HepG2 (cell line): ENCODE results near the gene PHF10. TPM values are rescaled to one million over a fixed set of nuclear protein-coding genes. Genes with fewer than 3 reads are reported as not detected.
A peak's percentile ranks its signal among the peaks of the same experiment; 100 is the strongest.

Source experiments
- CTCF ChIP-seq: sonication (generic); formaldehyde crosslinking; IDR thresholded peaks from 2 replicates; pipeline ENCODE4 v1.5.0; 2020; ENCODE audit warnings: mild to moderate bottlenecking, missing genetic modification reagents, moderate library complexity
- EED ChIP-seq: sonication (generic); formaldehyde crosslinking; IDR thresholded peaks from 2 replicates; pipeline ENCODE4 v1.5.0; 2020; ENCODE audit warnings: mild to moderate bottlenecking, missing genetic modification reagents
- FLYWCH1 ChIP-seq: sonication (generic); formaldehyde crosslinking; IDR thresholded peaks from 2 replicates; pipeline ENCODE4 v1.8.1; 2023; ENCODE audit warnings: mild to moderate bottlenecking, missing genetic modification reagents
- FOXP4 ChIP-seq: sonication (generic); formaldehyde crosslinking; IDR thresholded peaks from 2 replicates; pipeline ENCODE4 v1.4.0; 2020; ENCODE audit warnings: missing genetic modification reagents
- GATAD2A ChIP-seq: IDR thresholded peaks from 2 replicates; pipeline ENCODE4 v1.6.1; 2016
- HMG20A ChIP-seq: IDR thresholded peaks from 2 replicates; pipeline ENCODE4 v1.6.1; 2016; ENCODE audit warnings: borderline replicate concordance
- IKZF5 ChIP-seq: IDR thresholded peaks from 2 replicates; pipeline ENCODE4 v1.6.1; 2018; ENCODE audit warnings: missing genetic modification reagents, mild to moderate bottlenecking, missing compliant biosample characterization
- MATR3 ChIP-seq: sonication (generic); formaldehyde crosslinking; IDR thresholded peaks from 2 replicates; pipeline ENCODE4 v1.4.0; 2020; ENCODE audit warnings: missing genetic modification reagents
- NONO ChIP-seq, 2 experiments: fragments of 450-650 bp in 1 of 2; sonication (generic) in 1 of 2; formaldehyde crosslinking in 1 of 2; IDR thresholded peaks in 1 of 2; conservative IDR thresholded peaks in 1 of 2; 2 replicates each; pipeline versions ENCODE4 v1.6.1 to v1.8.0; 2017 to 2022; ENCODE audit warnings: mild to moderate bottlenecking in 1 of 2, missing genetic modification reagents in 1 of 2, moderate library complexity in 1 of 2
- NR2C2 ChIP-seq: sonication (generic); formaldehyde crosslinking; IDR thresholded peaks from 2 replicates; pipeline ENCODE4 v1.4.0; 2020; ENCODE audit warnings: missing genetic modification reagents, mild to moderate bottlenecking, moderate library complexity, borderline replicate concordance
- ZBTB3 ChIP-seq: sonication (generic); formaldehyde crosslinking; IDR thresholded peaks from 2 replicates; pipeline ENCODE4 v1.4.0; 2020; ENCODE audit warnings: low read depth, mild to moderate bottlenecking, moderate library complexity, missing genetic modification reagents, borderline replicate concordance
- ZNF232 ChIP-seq: sonication (generic); formaldehyde crosslinking; IDR thresholded peaks from 2 replicates; pipeline ENCODE4 v1.4.0; 2020; ENCODE audit warnings: missing genetic modification reagents, borderline replicate concordance
- ZNF644 ChIP-seq: IDR thresholded peaks from 2 replicates; pipeline ENCODE4 v1.6.1; 2016; ENCODE audit warnings: low read depth
- ZNF687 ChIP-seq: sonication (generic); formaldehyde crosslinking; IDR thresholded peaks from 2 replicates; pipeline ENCODE4 v1.5.1; 2020; ENCODE audit warnings: mild to moderate bottlenecking, missing genetic modification reagents, moderate library complexity
- polyA plus RNA-seq, 8 experiments: library from polyadenylated mRNA; depleted of rRNA in 3 of 8; stranded (reverse) in 7 of 8; unstranded in 1 of 8; fragments of >200 nt; fragmentation: Illumina TruSeq in 4 of 8; extraction: Trizol in 4 of 8; gene quantifications; 2 replicates each; pipeline versions ENCODE4 v1.2.1 to v1.2.3, GENCODE V29; 2011 to 2016; ENCODE audit warnings: low read depth in 4 of 8, missing spikeins in 1 of 8, mixed read lengths in 1 of 8; ENCODE audit not compliant: insufficient read depth in 1 of 8
- total RNA-seq, 5 experiments: library from RNA; depleted of rRNA; stranded (reverse); fragments of >200 nt; fragmentation: Illumina TruSeq; extraction: Trizol; gene quantifications; 2 replicates each; pipeline ENCODE4 v1.2.3, GENCODE V29; 2016; ENCODE audit warnings: low read depth in 1 of 5
- TF ChIP-seq, protein P1 (sequence below): sonication (generic); formaldehyde crosslinking; IDR thresholded peaks from 2 replicates; pipeline ENCODE4 v1.5.1; 2020; ENCODE audit warnings: mild to moderate bottlenecking, moderate library complexity, missing genetic modification reagents
- TF ChIP-seq, protein P2 (sequence below): IDR thresholded peaks from 2 replicates; pipeline ENCODE4 v1.6.1; 2012; ENCODE audit warnings: low read depth, low read length, improper control_type of control experiment

PHF10 gene
- total and polyA plus RNA-seq, 2 of the 13 experiments (the other 11 are each of a cell fraction or from before 2014, with no cell fraction given), result 42.1 to 84.1 TPM

DNA sequence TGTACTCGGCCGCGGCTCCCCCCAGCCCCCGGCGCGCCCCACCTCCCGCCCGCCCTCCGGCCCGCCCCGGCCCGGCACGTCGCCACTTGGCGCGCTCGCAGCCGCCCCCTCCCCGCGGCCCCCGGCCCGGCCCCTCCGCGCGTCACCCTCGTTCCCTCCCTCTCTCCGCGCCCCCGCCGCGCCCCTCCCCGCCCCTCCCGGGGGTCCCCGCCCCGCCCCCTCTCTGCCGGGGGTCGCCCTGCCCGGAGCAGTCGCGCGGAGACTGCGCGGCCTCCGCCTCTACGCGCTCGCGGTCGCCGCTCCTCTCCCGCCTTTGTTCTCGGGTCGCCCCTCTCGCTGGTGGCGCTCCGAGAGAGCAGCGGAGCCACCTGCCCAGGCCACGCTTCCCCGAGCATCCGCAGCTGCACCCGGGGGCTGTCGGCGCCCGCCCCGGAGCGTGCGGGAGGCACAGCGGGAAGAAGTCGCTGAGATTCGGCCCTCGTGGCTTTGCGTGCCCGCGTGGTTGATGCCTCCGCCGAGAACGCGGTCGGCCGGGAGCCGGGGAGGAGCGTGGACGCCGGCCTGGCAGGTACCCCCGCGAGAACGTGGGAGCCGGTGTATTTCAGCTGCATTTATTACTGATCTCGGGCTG is at the start of gene PHF10 (continued):
- no peak for TF ChIP-seq FOXP4 (CRISPR knock-in tag)
- TF ChIP-seq ZNF644 (CRISPR knock-in tag), result no peak
- peak; percentile 95 for TF ChIP-seq ZNF687 (CRISPR knock-in tag)
- no peak; the same call in 1 of the 2 replicates for TF ChIP-seq IKZF5 (CRISPR knock-in tag)
- TF ChIP-seq MATR3 (CRISPR knock-in tag), result no peak
- TF ChIP-seq HMG20A, result no peak
- TF ChIP-seq ZBTB3 (CRISPR knock-in tag), result no peak
- TF ChIP-seq NR2C2 (CRISPR knock-in tag), result no peak; the same call in 1 of the 2 replicates
- peak; percentile 27; the same call in 1 of the 2 replicates for TF ChIP-seq CTCF (CRISPR knock-in tag)
- TF ChIP-seq GATAD2A (CRISPR knock-in tag), result no peak
- TF ChIP-seq, protein P1, sequence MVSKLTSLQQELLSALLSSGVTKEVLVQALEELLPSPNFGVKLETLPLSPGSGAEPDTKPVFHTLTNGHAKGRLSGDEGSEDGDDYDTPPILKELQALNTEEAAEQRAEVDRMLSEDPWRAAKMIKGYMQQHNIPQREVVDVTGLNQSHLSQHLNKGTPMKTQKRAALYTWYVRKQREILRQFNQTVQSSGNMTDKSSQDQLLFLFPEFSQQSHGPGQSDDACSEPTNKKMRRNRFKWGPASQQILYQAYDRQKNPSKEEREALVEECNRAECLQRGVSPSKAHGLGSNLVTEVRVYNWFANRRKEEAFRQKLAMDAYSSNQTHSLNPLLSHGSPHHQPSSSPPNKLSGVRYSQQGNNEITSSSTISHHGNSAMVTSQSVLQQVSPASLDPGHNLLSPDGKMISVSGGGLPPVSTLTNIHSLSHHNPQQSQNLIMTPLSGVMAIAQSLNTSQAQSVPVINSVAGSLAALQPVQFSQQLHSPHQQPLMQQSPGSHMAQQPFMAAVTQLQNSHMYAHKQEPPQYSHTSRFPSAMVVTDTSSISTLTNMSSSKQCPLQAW (CRISPR knock-in tag), result peak; percentile 82
- no peak for TF ChIP-seq NONO (IDR thresholded peaks at IDR 0.05)
- TF ChIP-seq NONO (CRISPR knock-in tag; conservative IDR thresholded peaks at IDR 0.05), result peak; percentile 89
- TF ChIP-seq ZNF232 (CRISPR knock-in tag), result peak; percentile 18; the same call in 1 of the 2 replicates
- peak; percentile 77; the same call in 1 of the 2 replicates for TF ChIP-seq EED
- TF ChIP-seq FLYWCH1 (CRISPR knock-in tag), result no peak
- TF ChIP-seq, protein P2, sequence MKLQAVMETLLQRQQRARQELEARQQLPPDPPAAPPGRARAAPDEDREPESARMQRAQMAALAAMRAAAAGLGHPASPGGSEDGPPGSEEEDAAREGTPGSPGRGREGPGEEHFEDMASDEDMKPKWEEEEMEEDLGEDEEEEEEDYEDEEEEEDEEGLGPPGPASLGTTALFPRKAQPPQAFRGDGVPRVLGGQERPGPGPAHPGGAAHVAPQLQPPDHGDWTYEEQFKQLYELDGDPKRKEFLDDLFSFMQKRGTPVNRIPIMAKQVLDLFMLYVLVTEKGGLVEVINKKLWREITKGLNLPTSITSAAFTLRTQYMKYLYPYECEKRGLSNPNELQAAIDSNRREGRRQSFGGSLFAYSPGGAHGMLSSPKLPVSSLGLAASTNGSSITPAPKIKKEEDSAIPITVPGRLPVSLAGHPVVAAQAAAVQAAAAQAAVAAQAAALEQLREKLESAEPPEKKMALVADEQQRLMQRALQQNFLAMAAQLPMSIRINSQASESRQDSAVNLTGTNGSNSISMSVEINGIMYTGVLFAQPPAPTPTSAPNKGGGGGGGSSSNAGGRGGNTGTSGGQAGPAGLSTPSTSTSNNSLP, result no peak
